Activated B cell treated with CpG ODN at 0.5 μM for 24 hours (primary cell): ENCODE results near the gene PTPRD. TPM values are rescaled to one million over a fixed set of nuclear protein-coding genes. Genes with fewer than 3 reads are reported as not detected.

Experiments
- ATAC-seq: fragments of 200-7000 bp; cut with Tn5 transposase; one replicate; pipeline ENCODE4 v1.10.0; 2021; ENCODE audit warnings: low read depth, mild to moderate bottlenecking, moderate library complexity
- CTCF ChIA-PET: fragments of 350-600 bp; sonication (Branson Sonifier 250); formaldehyde crosslinking; loops from one replicate; lab custom pipeline; 2021; ENCODE audit warnings: antibody characterized with exemption; lab: Charles Lee
- POLR2A ChIA-PET: fragments of 350-600 bp; sonication (Branson Sonifier 250); formaldehyde crosslinking; loops from one replicate; lab custom pipeline; 2021; ENCODE audit warnings: antibody characterized with exemption; lab: Charles Lee
- DNase-seq: peaks from one replicate; pipeline ENCODE4 v3.0.0; 2022
- H3K27ac Mint-ChIP-seq: one replicate; pipeline ENCODE4 v1.8.0; 2020; ENCODE audit warnings: mixed read lengths
- H3K27me3 Mint-ChIP-seq: one replicate; pipeline ENCODE4 v1.8.0; 2021; ENCODE audit warnings: mixed read lengths
- H3K36me3 Mint-ChIP-seq: one replicate; pipeline ENCODE4 v1.8.0; 2021; ENCODE audit warnings: low read depth, mixed read lengths
- H3K4me1 Mint-ChIP-seq: one replicate; pipeline ENCODE4 v1.8.0; 2021; ENCODE audit warnings: mixed read lengths
- H3K4me3 Mint-ChIP-seq: one replicate; pipeline ENCODE4 v1.8.0; 2020; ENCODE audit warnings: mild to moderate bottlenecking, mixed read lengths
- H3K9me3 Mint-ChIP-seq: one replicate; pipeline ENCODE4 v1.8.0; 2020; ENCODE audit warnings: mixed read lengths
- CTCF ChIP-seq: fragments of 200-600 bp; IDR thresholded peaks from one replicate; pipeline ENCODE4 v1.8.0; 2022; ENCODE audit warnings: antibody characterized with exemption, mild to moderate bottlenecking
- intact Hi-C: fragments of 100-400 bp; cut with micrococcal nuclease; formaldehyde crosslinking; loops from one replicate; pipeline ENCODE4 v1.15.1; 2024
- total RNA-seq: library from RNA; stranded (reverse); gene quantifications from 2 replicates; pipeline ENCODE4 v1.2.3, GENCODE V29; 2022

The PTPRD gene
- total RNA-seq, 1 donor from 2014 or later, result 0.04 TPM

- H3K4me1 Mint-ChIP-seq, result no peaks in the 10 kb centered on the region
- no peaks in the 10 kb centered on the region for H3K27me3 Mint-ChIP-seq
- H3K4me3 Mint-ChIP-seq, result no peak overlapping the region
- no peaks in the 10 kb centered on the region for H3K36me3 Mint-ChIP-seq
- H3K27ac Mint-ChIP-seq, result no peak overlapping the region
- ATAC-seq, result no peak
- ChIA-PET POLR2A (no interaction called here), CTCF (no interaction called here)
- no peak for DNase-seq
- TF ChIP-seq CTCF, result no peak
- H3K9me3 Mint-ChIP-seq, result no peaks in the 10 kb centered on the region
- intact Hi-C loops, result no loop called here
Observed at GRCh38 chr9:8782237-8782636, 1830.6 kb downstream of the PTPRD start.

GRCh38 chr9:8781458-8781857 is 1831.3 kb downstream of the PTPRD start:
- intact Hi-C loops, result no loop called here
- Mint-ChIP-seq H3K9me3 (no peaks in the 10 kb centered on the region), H3K4me1 (no peaks in the 10 kb centered on the region), H3K36me3 (no peaks in the 10 kb centered on the region), H3K27me3 (no peaks in the 10 kb centered on the region), H3K27ac (no peak overlapping the region), H3K4me3 (no peak overlapping the region)
- ChIA-PET POLR2A (no interaction called here), CTCF (no interaction called here)
- DNase-seq (no peak), ATAC-seq (no peak)
- no peak for TF ChIP-seq CTCF

- no peak overlapping the region for H3K4me3 Mint-ChIP-seq
- ChIA-PET POLR2A (no interaction called here), CTCF (no interaction called here)
- H3K27ac Mint-ChIP-seq, result no peak overlapping the region
- ATAC-seq (no peak), DNase-seq (no peak)
- intact Hi-C loops, result no loop called here
- H3K9me3 Mint-ChIP-seq, result no peaks in the 10 kb centered on the region
- no peaks in the 10 kb centered on the region for H3K36me3 Mint-ChIP-seq
- no peak for TF ChIP-seq CTCF
- no peaks in the 10 kb centered on the region for H3K4me1 Mint-ChIP-seq
- no peaks in the 10 kb centered on the region for H3K27me3 Mint-ChIP-seq
Observed at GRCh38 chr9:8780386-8780785, 1832.4 kb downstream of the PTPRD start.

GRCh38 chr9:8779478-8779877 is 1833.3 kb downstream of the PTPRD start:
- Mint-ChIP-seq H3K27me3 (no peaks in the 10 kb centered on the region), H3K9me3 (no peaks in the 10 kb centered on the region), H3K4me3 (no peak overlapping the region), H3K4me1 (no peaks in the 10 kb centered on the region), H3K27ac (no peak overlapping the region), H3K36me3 (no peaks in the 10 kb centered on the region)
- no peak for DNase-seq
- intact Hi-C loops, result no loop called here
- TF ChIP-seq CTCF, result no peak
- ATAC-seq, result no peak
- POLR2A ChIA-PET, result no interaction called here
- CTCF ChIA-PET, result no interaction called here

GRCh38 chr9:8778356-8778755 is 1834.4 kb downstream of the PTPRD start:
- CTCF ChIA-PET, result no interaction called here

More at GRCh38 chr9:8778356-8778755, 1834.4 kb downstream of the PTPRD start:
- ATAC-seq (no peak), DNase-seq (no peak)
- Mint-ChIP-seq H3K27me3 (no peaks in the 10 kb centered on the region), H3K4me3 (no peak overlapping the region), H3K27ac (no peak overlapping the region), H3K36me3 (no peaks in the 10 kb centered on the region), H3K4me1 (no peaks in the 10 kb centered on the region), H3K9me3 (no peaks in the 10 kb centered on the region)
- TF ChIP-seq CTCF, result no peak
- intact Hi-C loops, result no loop called here
- POLR2A ChIA-PET, result no interaction called here
